CD4-positive, alpha-beta T cell treated with Interleukin-6 at 100 ng/mL for 8 hours (primary cell): ENCODE measurements around the gene TRIM33.
A peak's percentile ranks its signal among the peaks of the same experiment; 100 is the strongest.

Experiments
- DNase-seq: peaks from one replicate; pipeline ENCODE4 v3.0.0-alpha.2; 2020; ENCODE audit warnings: mixed read lengths, low spot score

The TRIM33 gene

GRCh38 chr1:114511032-114511785, at the start of gene TRIM33:
TRIM33 (minus strand) TSS chr1:114511203; CDS start chr1:114511076, 127 bp downstream.
- DNase-seq, result peak; percentile 89

DNA sequence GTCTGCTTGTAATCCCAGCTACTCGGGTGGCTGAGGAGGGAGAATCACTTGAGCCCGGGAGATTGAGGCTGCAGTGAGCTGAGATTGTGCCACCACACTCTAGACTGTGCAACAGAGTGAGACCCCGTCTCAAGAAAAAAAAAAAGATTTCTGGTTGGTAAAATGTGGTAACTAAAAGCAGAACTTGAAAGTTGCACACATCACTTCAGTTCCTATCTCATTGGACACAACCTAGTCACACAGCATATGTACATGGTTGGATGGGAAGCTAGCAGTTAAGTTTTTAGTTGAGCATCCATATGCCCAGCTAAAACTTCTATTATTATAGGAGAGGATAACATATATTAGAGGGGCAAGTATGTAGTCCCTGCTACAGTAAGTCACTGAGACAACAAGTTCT, 48.4 kb upstream of the TRIM33 start:
- DNase-seq, result no peak

DNA sequence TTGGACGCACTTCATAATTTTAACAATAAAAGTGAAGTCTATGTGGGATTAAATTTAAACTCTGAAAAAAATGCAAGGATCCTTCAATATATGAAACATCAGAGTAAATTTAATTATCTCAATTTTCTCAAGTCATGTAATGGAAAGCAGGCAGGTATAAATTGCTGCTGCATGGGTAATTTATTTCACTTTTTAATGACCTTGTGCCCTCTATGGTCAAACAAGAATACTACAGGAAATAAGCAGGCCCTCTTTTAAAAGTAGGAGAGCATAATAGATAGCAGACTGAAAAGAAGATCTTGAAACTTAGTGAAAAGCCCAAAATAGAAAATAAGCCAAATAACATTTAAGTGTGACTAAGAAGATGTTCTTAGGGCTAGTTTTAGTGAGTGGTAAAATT, 47.5 kb upstream of the TRIM33 start:
- no peak for DNase-seq

- DNase-seq, result no peak
Observed at GRCh38 chr1:114554577-114554976, 43.6 kb upstream of the TRIM33 start.

GRCh38 chr1:114552106-114552639, 41.2 kb upstream of the TRIM33 start:
- no peak for DNase-seq

DNA sequence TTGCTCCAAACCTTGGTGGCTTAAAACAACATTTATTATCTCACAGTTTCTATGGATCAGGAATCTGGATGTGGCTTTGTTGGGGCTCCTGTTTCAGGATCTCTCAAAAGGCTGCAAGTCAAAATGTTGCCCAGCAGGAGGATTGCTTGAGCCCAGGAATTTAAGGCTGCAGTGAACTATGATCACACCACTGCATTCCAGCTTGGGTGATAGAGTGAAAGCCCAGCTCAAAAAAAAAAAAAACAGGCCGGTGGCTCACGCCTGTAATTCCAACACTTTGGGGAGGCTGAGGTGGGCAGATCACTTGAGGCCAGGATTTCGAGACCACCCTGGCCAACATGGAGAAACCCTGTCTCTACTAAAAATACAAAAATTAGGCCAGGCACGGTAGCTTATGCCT, 40.4 kb upstream of the TRIM33 start:
- no peak for DNase-seq

DNA sequence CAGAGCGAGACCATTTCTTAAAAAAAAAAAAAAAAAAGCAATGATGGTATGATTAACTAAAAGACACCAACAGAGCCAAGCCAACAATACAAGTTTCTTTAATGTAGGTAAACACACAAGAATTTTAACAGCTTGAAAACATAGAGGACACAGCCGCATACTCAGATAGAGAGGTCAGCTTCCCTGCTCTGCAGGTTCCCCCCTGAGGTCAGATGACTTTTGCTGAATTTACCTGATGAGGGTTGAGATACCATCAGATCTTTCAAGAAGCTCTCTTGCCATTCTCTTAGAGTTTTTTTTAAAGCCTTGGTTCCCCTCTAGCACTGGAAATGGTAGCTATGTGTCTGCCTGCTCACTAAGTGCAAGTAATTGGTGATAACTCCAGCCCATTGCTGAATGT, 39.3 kb upstream of the TRIM33 start:
- DNase-seq, result no peak

- no peak for DNase-seq
Observed at GRCh38 chr1:114549137-114549536, 38.1 kb upstream of the TRIM33 start.

- no peak for DNase-seq
Observed at GRCh38 chr1:114547076-114547475, 36.1 kb upstream of the TRIM33 start.

GRCh38 chr1:114545796-114546195, 34.8 kb upstream of the TRIM33 start:
- no peak for DNase-seq

DNA sequence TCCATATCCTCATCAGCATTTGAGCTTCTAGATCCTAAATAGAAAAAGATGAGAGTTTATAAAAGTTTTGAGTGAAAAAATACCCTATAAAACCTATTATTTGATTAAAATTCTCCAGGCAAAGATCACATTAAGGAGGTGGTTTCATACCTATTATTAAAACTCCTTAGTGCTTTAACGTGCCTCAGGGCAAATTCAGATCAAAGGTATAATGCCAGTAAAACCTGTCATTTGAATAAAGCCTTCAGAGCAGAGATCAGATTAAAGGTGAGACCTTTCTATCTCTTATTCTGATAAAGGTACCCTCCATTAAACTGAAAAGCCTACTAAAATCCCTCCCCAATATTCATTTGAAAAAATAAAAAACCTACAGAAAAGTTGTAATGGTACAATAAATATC, 34.3 kb upstream of the TRIM33 start:
- no peak for DNase-seq

DNA sequence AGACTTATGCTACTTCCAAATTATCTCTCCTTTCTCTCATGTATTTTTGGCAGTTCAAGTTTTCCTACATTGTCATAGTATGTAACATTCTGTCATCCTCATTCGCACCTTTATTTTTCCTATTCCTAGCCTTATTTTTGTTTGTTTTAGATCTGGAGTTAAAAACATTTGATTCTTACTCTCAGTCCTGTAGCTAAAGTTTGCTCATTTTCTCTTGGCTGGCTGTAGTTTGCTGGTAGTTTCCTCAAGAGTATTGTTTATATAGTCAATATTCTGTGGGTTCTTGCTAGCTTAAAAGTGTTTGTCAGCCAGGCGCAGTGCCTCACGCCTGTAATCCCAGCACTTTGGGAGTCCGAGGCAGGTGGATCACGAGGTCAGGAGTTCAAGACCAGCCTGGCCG, 29.8 kb upstream of the TRIM33 start:
- DNase-seq, result no peak

DNA sequence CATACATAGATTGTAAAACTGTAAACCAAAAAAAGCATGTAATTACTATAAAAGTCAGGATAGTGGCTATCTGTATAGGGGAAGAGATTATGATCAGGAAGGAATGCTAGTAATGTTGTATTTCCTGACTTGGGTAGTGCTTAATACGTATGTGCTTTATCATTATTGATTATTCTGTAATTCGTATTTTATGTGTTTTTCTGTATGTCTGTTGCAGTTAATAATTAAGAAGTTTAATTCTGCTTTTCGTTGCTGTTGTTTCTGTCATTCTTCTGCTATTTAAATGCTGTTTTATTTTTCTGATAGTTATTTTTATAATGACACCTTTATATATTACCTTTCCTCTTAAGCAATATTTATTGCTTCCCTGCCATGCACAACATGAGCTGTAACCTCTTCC, 29.3 kb upstream of the TRIM33 start:
- DNase-seq, result no peak

GRCh38 chr1:114536043-114536442, 25.0 kb upstream of the TRIM33 start:
- DNase-seq, result no peak

- DNase-seq, result no peak
Observed at GRCh38 chr1:114535401-114535800, 24.4 kb upstream of the TRIM33 start.

GRCh38 chr1:114531094-114531493, 20.1 kb upstream of the TRIM33 start:
- DNase-seq, result no peak

DNA sequence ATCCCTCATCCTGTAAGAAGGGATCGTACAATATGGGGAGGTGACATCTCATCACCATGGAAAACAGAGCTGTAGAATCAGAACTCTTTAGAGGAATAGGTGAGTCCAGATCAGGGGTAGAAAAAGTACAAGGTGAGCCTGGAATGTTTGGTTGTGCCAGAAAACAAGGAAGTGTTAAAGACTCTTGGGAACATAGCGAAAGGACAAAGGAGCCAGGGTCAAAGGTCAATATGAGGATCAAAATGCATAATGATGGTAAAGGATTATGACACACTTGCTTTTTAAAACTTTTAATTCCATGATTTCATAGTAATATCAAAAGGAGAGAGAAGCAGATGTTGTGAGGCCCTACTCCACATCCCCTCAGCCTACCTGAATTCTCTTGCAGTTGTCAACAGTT, 19.2 kb upstream of the TRIM33 start:
- DNase-seq, result no peak

- no peak for DNase-seq
Observed at GRCh38 chr1:114524944-114525343, 13.9 kb upstream of the TRIM33 start.

GRCh38 chr1:114522264-114522575, 11.2 kb upstream of the TRIM33 start:
- DNase-seq, result no peak

- no peak for DNase-seq
Observed at GRCh38 chr1:114521396-114522263, 10.6 kb upstream of the TRIM33 start.

DNA sequence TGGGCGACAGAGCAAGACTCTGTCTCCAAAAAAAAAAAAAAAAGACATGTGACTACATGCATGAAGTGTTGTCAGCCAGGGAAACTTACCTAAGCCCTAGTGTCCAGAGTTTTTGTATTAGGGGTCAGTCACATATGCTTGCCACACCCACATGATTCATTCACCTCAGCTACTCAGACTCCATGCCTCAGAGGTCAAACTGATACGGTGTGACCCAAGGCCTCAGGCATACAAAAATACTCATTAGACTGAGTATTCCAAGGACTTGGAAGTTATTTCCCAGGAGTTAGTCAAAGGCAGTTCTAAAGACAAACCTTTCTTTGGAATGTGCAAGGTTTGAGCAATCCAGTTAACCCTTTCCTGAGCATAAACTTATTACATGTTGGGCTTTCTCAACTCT, 6.3 kb upstream of the TRIM33 start:
- no peak for DNase-seq

GRCh38 chr1:114512595-114513280, 1.7 kb upstream of the TRIM33 start:
- DNase-seq, result no peak
